Activated CD8-positive, alpha-beta memory T cell treated with anti-CD3 and anti-CD28 coated beads, Interleukin-2, amount 50 U/mL, for 4 hours (primary cell): Measurements from ENCODE around the gene SMYD5.
"Not testable (repeated sequence)": the region's sequence is repeated elsewhere in the genome, so short reads cannot be mapped to it uniquely, and the experiment has no call there.

Experiments used
- DNase-seq: peaks from one replicate; pipeline ENCODE4 v3.0.0-alpha.2; 2020

The SMYD5 gene

GRCh38 chr2:73262108-73262651 is 48.1 kb downstream of the SMYD5 start:
- no peak for DNase-seq

- not testable (repeated sequence) for DNase-seq
These were observed 48.8 kb downstream of the SMYD5 start for GRCh38 chr2:73262691-73263429.

- DNase-seq, result no peak
These were observed 49.7 kb downstream of the SMYD5 start for GRCh38 chr2:73263540-73264331.

GRCh38 chr2:73264332-73264606 is 50.2 kb downstream of the SMYD5 start:
- no peak for DNase-seq

GRCh38 chr2:73264783-73265182 is 50.7 kb downstream of the SMYD5 start:
- DNase-seq, result no peak

- no peak for DNase-seq
These were observed 51.4 kb downstream of the SMYD5 start for GRCh38 chr2:73265298-73266060.

- DNase-seq, result no peak
These were observed 52.2 kb downstream of the SMYD5 start for GRCh38 chr2:73266061-73266901.

GRCh38 chr2:73267008-73267407 is 53.0 kb downstream of the SMYD5 start:
- no peak for DNase-seq

GRCh38 chr2:73268366-73268829 is 54.4 kb downstream of the SMYD5 start:
- no peak for DNase-seq

GRCh38 chr2:73268830-73269685 is 55.0 kb downstream of the SMYD5 start:
- peak; percentile 76 for DNase-seq

- DNase-seq, result no peak
These were observed 55.8 kb downstream of the SMYD5 start for GRCh38 chr2:73269686-73270465.

GRCh38 chr2:73272270-73272669 is 58.2 kb downstream of the SMYD5 start:
- DNase-seq, result no peak
